ENCODE measurements around the gene CLMP.
"Not testable (repeated sequence)": the region's sequence is repeated elsewhere in the genome, so short reads cannot be mapped to it uniquely, and the experiment has no call there.

CLMP gene

GRCh38 chr11:123076484-123076883 is 118.6 kb downstream of the CLMP start:
- DNase-seq, result no peak

- DNase-seq, result no peak
Measured at GRCh38 chr11:123073343-123074057, 121.5 kb downstream of the CLMP start.

- no peak for DNase-seq
Measured at GRCh38 chr11:123072762-123073161, 122.3 kb downstream of the CLMP start.

- no peak for DNase-seq
Measured at GRCh38 chr11:123072332-123072761, 122.7 kb downstream of the CLMP start.

- DNase-seq, result no peak
Measured at GRCh38 chr11:123069908-123070821, 124.9 kb downstream of the CLMP start.

- peak; percentile 76 for DNase-seq
Measured at GRCh38 chr11:123065621-123066020, 129.4 kb downstream of the CLMP start.

- DNase-seq, result no peak
Measured at GRCh38 chr11:123063826-123064657, 131.0 kb downstream of the CLMP start.

- DNase-seq, result peak; percentile 55
Measured at GRCh38 chr11:123062892-123063825, 131.9 kb downstream of the CLMP start.

- peak; percentile 100 for DNase-seq
Measured at GRCh38 chr11:123062158-123062891, 132.7 kb downstream of the CLMP start.

- DNase-seq, result peak; percentile 49
Measured at GRCh38 chr11:123061403-123062157, 133.5 kb downstream of the CLMP start, which contains the start of gene HSPA8. TSS of gene HSPA8 (minus strand) at chr11:123062136. CDS start at chr11:123061324, 812 bp downstream.

GRCh38 chr11:123060277-123061000 is 134.6 kb downstream of the CLMP start:
- no peak for DNase-seq

- DNase-seq, result not testable (repeated sequence)
Measured at GRCh38 chr11:123059041-123059920, 135.8 kb downstream of the CLMP start.

- no peak for DNase-seq
Measured at GRCh38 chr11:123057661-123058305, 137.3 kb downstream of the CLMP start.

- DNase-seq, result no peak
Measured at GRCh38 chr11:123056835-123057491, 138.1 kb downstream of the CLMP start.

GRCh38 chr11:123055191-123055901 is 139.7 kb downstream of the CLMP start:
- no peak for DNase-seq

- peak; percentile 76 for DNase-seq
Measured at GRCh38 chr11:123054301-123055065, 140.6 kb downstream of the CLMP start.
